COR-L47 (cell line): ENCODE results near the gene STARD10.
"Not testable (repeated sequence)": the region's sequence is repeated elsewhere in the genome, so short reads cannot be mapped to it uniquely, and the experiment has no call there.

Experiments
- DNase-seq: peaks from one replicate; lab custom pipeline; 2025; lab: John Stamatoyannopoulos, UW

The STARD10 gene

DNA sequence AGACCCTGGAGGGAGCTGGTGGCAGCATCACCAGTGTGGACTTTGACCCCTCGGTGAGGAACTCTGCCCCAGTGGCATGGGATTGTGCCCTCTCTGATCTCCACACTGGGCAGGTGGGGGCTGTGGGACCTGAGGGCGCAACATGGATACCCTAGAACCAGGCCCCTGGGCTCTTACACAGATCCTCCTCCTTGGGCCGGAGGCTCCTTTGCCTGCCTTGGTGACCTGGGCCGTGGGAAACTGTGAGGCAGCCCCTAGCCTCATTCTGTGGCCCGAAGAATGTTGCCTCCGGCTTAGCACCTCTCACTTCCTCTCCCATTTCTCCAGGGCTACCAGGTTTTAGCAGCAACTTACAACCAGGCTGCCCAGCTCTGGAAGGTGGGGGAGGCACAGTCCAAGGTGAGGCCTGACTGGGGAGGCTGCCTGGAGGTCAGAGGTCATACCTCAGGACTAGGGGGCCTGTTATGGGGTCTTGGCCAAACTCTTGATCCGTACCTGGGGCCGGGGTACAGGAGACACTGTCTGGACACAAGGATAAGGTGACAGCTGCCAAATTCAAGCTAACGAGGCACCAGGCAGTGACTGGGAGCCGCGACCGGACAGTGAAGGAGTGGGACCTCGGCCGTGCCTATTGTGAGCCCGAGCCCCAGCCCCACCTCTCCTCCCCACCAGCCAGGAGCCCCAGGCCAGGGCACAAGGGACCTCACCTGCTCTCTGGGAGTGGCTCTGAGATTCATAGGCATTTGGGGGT is 32.5 kb upstream of the STARD10 start:
- DNase-seq, result no peak

DNA sequence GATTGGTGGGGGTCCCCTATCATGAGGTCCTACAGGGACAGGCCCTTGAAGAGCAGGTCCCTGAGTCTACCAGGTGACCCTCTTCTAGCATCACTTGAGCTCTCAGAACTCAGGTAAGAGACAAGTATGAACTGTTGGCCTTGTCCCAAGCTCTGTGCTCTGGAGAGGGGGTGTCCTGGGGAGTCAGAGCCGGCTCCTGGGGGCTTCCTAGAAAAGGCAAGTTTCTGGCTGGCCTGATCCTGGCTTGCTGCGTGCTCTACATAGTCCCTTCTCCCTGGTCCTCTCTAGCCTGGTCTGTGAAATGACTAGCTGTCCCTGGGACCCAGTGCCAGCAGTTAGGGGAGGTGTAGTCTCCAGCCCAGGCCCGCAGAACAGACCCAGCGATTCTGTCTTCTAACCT is 31.8 kb upstream of the STARD10 start:
- DNase-seq, result no peak

DNA sequence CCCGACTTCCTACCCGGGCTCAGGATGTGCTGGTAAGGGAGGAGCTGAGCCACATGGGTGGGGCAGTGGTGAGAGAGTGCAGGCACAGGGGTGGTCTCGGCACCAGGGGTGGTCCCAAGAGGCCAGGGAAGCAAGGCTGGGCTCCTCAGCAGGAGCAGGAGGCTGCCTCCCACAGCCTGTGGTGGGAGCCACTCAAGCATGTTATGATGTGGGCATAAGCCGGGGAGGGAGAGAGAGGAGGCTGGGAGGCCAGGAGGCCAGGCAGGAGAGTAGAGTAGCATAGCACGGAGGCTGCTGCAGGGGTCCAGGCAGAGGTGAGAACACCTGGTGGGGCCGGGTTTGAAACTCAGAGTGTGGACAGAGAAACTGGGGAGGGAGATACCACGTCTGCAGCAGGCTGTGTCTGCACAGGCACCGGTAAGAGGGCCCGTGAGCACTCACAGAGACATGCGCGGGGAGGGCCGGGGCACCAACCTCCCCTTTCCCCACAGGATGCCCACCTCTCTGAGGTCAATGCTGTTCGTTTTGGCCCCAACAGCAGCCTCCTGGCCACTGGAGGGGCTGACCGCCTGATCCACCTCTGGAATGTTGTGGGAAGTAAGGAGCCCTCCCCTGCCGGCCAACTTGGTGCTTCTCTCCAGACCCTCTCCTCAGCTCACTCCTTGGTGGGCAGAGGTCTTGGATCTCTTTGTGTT is 31.1 kb upstream of the STARD10 start:
- DNase-seq, result no peak

DNA sequence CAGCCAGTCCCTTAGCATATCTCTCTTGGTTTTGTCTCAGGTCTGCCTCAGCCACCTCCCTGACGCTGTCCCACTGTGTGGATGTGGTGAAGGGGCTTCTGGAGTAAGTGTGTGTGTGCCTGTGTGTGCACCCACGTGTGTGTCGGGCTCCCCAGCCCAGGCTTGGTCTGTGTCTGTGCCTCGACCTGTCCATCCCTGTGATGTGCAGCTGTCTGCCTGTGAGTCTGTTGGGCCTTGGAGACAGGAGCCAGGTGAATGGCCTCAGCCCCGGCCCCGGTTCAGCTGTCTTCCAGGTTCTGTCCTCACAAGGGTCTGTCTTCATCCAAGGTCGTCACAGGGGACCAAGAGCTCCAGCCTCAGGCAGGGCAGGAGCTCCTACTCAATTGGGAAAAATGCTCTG is 30.2 kb upstream of the STARD10 start:
- no peak for DNase-seq

DNA sequence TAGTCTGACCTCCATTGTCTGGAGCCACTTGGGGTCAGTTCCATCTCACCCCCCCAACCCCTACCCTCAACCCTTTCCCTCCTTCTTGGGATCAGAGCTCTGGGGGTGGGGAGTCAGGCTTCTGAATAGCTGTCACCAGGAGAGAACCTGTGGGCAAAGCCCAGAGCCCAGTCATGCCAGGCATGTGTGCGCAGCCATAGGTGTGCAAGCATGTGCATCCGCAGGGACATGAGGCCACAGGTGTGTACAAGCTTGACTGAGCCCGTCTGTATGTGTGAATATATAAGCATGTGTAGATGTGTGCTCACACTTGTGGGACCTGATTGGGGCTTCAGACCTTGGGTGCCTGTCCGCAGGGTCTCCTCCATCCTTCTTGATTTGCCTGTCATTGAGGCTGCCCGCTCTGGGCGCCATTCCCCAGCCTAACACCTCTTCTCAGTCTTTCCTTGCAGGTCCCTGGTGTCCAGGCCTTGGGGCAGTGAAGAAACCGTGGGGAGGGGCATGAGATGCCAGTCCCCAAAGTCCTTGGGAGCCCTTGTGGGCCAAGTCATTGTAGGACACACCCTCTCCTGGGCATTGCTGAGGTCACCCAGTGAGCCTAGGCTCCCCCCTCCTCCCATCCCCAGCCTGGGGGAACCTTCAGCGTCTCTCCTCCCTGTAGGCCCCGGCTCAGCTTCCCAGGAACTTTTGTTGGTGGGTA is 29.4 kb upstream of the STARD10 start:
- no peak for DNase-seq

DNA sequence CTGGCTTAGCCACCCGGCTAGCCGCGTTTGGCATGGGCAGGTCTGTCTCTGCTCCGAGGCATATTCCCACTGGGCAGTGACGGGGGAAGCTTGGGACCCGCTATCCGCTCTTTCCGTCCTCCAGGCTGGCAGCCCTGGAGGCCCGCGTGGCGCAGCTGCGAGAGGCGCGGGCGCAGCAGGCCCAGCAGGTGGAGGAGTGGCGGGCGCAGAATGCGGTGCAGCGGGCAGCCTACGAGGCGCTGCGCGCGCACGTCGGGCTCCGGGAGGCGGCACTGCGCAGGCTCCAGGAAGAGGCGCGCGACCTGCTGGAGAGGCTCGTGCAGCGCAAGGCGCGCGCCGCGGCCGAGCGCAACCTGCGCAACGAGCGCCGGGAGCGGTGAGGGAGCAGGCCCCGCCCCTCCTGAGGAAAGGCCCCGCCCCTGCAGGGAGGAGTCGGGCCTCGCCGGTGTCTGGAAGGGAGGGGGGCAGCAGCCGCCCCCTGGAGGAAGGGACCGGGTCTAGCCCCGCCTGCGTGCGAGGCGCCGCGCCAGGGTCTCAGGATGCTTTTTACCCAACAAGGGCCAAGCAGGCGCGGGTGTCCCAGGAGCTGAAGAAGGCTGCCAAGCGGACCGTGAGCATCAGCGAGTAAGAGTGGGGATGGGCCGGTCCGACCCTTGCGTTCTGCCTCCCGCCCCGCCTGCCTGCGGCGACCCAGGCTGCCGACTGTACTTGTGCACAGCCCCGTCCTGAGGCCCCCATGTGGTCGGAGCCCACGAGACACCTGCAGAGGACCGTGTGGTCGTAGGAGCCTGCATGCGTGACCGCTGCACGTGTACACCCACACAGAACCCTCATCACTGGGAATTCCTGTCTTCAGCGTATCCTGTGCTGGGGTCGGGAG is 28.3 kb upstream of the STARD10 start:
- peak; percentile 95 for DNase-seq

DNA sequence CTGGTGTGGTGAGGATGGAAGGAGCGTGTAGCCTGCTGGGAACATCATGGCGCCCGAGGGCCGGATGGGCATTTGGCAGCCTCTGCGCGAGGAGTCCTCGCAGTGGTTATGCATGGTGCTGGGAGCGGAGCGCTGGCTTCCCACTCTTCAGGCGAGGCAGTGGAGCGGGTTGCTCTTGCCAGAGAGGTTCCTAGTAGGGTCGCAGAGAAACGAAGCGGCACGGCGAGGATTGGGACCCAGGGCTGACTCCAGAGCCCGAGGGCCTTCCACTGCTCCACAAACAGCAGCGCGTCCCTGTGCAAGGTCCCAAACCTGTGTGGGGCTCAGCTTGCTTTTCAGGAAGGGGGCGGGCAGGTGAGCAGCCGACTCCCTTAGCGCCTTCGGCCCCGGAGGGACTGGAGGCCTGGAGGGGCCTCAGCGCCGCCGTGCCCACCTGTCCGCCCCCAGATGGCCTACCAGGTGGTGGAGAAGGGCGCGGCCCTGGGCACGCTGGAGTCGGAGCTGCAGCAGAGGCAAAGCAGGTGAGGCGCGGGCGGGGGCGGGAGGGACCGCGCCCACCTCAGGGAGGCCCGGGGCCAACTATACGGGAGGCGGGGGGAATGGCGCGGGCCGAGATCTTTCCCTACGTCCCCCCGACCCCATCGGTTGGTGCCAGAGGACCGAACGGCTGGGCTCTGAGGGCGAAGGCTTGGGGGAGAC is 27.5 kb upstream of the STARD10 start:
- peak; percentile 69 for DNase-seq

DNA sequence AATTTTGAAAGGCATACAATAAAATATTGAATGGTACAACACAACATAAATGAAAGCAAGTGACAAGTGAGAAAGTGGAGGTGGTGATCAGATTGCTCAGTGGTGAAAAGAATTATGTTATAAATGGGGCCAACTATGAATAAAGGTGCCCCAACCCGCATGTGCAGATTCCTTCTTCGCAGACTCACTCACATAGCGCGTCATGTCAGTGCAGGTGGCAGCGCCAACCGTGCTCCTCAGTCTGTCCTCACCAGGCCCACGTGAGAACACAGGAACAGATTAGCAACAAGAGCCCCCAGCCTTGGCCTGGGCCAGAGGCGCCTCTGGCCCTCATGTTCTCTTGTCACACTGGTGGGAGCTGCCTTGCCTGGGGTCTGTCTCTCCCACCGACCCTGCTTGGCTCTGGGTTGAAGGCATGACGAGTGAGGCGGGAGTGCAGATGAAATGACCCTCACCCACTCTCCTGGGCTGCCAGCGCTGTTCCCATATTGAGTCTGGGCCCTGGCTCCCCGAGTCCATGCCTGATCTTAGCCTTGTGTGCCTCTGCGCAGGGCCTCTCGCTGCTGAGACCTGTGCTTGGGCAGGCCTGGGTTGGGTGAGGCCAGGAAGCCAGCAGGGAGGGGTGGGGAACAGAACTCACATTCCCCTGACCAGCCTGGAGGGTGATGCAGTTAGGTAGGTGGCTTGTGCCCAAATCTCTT is 26.7 kb upstream of the STARD10 start:
- DNase-seq, result no peak

DNA sequence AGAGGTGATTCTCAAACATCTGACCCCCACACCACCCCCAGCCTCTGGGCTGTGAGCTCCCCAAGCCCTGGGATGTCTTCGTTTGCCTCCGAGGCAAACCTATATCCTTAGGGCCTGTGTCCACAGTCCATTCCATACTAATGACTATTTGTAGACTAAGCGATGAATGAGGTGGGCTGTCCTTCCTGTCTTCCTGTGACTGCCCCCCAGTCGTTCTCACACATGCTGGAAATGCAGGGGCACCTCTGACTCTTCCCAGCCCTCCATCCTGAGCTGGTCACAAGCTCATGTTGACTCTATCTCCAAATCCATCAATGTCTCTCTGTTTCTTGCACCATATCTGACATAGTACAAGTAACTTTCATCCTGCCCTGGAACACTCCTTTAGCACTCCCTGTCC is 25.1 kb upstream of the STARD10 start:
- no peak for DNase-seq

DNA sequence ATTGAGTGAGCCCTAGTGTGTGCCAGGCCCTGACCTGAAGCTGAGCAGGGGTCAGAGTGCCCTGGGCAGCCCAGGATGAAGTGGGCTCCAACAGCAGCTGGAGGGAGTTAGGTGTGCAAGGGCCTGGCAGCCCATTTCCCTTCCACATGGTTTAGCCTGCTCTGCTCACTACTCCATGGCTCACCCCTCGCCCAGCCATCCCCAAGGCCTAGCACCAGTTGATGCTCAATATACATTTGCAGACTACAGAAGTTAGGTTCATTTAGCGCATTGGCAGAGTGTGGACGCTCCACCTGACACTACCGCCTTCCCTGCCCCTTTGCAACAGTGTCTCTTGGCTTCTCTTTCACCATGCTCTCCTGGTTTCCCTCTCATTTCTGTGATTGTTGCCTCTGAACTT is 24.1 kb upstream of the STARD10 start:
- no peak for DNase-seq

DNA sequence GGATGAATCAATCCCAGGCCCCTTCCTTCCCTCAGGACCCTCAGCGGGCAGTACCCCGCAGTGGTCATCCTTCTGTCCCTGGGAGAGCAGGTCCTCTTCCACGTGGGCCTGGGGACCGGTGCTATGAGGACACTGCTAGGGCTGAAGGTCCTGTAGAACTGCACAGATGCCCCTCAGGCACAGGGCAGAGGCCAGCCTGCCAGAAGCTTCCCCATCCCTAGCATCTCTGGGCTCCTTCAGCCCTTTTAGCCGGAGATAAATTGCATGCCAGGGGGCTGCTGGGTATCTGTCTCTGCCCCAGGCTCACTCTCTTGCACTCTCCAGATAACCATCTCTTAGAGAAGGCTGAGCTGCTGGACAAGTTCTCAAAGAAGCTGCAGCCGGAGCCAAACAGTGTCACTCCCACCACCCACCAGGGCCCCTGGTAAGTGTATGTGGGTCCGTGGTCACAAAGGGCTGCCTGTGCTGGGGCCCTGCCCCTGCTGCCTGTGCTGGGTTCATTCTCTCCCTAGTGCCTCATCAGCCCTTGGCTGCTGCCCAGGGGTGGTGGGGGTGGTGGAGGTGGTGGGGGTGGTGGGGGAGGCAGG is 22.6 kb upstream of the STARD10 start:
- DNase-seq, result no peak

DNA sequence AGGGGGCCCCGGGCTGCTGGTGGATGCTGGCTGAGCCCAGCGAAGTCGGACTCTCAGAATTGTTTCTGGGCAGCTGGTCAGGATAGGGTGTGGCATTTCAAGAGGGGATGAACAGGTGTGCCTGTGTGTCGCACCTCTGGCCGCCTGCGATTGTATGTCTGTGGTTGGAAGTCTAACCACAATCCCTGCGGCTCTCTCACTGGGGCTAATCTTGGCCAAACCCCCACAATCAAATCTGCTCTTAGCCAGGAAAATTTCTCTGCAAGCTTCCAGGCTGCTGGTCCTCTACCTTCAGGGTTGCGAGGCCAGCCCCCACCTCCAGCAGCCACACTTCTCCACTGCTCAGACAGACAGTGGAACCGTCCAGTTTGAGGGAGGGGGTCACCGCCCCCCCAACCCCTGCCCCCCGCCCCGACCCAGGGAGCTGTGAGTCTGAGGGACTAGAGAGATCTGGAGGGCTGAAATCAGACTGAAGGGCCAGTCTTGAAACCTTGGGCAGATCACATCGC is 21.3 kb upstream of the STARD10 start:
- DNase-seq, result no peak

DNA sequence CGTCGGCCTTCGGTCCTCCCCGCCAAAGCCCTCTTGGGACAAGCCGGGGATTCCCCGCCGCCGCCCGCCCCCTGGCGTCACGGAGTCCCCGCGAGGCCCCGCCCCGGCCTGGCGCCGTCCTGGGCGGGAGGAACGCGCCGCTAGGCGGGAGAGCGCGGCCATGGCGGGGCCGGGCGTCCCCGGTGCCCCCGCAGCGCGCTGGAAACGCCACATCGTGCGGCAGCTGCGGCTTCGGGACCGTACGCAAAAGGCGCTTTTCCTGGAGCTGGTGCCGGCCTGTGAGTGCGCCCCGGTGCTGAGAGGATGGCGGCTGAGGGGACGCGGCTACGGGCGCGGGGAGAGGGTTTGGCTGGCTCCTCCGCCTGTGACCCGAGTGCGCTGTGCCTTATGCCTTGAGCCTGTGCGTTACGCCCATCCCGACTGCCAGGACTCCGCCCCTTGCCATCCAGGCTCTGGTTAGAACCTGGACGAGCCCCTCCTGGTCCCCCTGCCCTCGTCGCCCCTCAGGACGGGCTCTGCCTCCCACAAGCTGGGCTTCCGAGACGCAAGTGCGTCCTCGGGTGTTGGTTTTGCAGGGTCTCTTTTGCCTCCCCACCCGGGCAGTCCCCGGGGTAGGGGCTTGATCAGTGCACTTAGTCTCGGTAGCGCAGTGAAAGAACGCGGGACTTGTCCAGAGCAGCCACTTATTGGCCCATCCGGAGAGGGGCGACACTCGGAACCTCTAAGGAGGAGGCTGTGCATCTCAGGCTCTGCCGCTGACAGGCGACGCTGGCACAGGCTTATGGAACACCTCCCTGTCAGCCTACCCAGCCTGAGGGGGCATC is 20.7 kb upstream of the STARD10 start, which contains the start of gene ATG16L2:
Gene ATG16L2, plus strand, starts transcription at position 126 of the 824 bp plus-strand sequence. Its CDS starts 35 bp downstream, at position 161.
- DNase-seq, result peak; percentile 84

DNA sequence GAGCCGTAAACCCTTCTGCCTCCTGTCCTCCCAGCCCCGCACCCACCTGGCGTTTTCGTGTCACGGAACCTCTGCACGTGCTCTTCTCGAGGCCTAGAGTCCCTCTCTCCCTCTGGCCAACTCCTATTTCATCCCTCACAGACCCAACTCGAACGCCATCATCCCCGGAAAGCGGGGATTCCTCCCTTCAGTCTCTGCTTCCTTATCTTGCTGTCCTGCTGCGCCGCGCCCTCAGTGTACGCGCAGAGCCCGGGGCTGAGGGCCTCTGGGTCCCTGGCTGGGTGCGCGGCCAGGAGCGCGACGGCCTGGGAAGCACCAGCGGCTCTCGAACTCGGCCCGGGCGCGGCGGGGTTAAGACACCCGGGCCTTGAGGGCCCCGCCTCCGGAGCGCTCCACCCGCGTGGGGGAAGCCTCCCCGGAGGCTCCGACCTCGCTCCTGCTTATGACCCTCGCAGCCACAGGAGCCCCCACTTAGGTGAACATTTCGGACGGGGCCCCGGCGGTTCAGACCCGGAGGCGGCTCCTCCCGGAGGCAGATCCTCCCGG is 20.0 kb upstream of the STARD10 start:
- DNase-seq, result peak; percentile 67

DNA sequence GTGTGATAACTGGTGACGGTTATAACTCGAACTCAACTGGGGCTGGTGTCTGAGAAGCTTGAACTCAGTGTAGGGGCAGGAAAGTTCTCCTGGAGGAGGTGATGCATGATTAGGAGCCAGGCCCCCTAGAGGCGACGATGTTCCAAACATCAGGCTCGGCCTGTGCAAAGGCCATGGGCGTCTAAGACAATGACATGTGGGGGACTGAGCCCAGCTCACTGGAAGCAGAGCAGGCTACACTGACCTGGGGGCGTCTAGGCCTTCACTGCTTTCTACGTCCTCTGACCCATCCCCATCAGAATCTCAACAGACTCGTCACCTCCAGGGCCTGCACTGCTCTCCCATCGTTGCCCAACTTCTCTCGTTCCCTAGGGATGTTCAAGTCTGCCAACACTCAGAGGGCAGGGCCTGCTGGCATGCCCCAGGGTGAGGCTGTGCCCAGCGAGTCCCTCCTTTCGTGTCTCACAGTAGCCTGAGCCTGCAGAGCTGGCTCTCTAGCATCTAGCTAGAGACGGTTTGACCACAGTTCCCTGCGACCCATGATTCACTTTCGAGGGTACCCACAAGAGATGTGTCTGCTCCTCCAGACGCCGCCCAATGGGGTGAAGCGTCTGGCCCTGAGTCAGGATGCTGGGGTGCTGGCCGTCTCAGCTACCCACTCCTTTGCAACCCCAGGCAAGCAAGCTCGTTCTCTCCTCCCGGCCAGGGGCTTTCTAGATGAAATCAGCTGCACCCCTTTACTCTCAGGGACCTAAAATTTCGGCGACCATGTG is 19.3 kb upstream of the STARD10 start:
- DNase-seq, result peak; percentile 59

DNA sequence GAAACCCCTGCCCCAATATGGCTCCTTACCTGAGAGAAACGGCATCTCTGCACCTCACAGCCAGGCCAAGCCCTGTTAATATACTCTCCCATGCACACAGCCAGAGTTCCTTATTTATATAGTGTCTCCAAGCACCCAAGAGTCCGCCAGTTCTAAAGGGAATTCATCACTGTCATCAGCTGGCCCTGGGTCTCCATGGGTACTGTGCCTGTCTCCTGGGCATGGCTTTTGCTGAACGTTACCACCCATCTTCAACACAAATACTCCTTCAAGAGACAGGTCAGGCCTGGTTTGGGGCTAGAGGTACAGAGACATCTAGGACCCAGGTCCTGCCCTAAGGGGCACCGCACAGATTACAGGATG is 18.7 kb upstream of the STARD10 start:
- DNase-seq, result peak; percentile 69

DNA sequence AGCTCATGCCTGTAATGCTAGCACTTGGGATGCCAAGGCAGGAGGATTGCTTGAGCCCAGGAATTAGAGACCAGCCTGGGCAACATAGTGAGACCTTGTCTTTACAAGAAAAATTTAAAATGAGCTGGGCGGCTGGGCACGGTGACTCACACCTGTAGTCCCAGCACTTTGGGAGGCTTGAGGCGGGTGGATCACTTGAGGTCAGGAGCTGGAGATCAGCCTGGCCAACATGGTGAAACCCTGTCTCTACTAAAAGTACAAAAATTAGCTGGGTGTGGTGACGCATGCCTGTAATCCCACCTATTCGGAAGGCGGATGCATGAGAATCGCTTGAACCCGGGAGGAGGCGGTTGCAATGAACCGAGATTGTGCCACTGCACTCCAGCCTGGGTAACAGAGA is 17.8 kb upstream of the STARD10 start:
- not testable (repeated sequence) for DNase-seq

DNA sequence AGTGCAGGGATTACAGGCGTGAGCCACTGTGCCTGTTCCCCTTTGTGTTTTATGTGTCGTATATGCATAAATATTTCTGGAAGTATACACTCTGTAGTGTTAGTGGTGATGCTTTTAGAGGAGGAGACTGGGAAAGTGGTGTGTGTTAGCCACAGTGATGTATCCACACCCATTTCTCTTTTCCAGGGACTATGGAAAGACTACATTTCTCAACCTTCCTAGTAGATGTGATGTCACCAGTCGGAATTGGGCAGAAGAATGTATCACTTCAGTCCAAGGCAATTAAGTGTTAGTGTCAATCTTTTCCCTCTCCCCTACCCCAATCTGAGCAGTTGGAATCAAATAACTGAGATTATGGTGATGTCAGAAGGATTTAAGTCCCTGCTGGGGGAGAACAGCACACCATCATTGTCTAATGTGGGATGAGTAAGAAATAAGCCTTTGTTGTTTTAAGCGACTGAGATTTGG is 14.5 kb upstream of the STARD10 start:
- DNase-seq, result no peak
